SK-N-SH treated with all-trans-retinoic acid at 6 μM for 48 hours (cell line): ENCODE data around the gene WNT3.

Experiments used
- BACH2 ChIP-seq: fragments of 250-450 bp; sonication (Bioruptor Pico); IDR thresholded peaks from 2 replicates; pipeline ENCODE4 v1.9.0; 2021; ENCODE audit warnings: mild to moderate bottlenecking, borderline replicate concordance
- OSR1 ChIP-seq: fragments of 250-450 bp; sonication (Bioruptor Pico); IDR thresholded peaks from 2 replicates; pipeline ENCODE4 v1.8.0; 2022; ENCODE audit warnings: moderate library complexity, mild to moderate bottlenecking, inconsistent platforms
- PATZ1 ChIP-seq: fragments of 250-450 bp; sonication (Bioruptor Pico); IDR thresholded peaks from 2 replicates; pipeline ENCODE4 v1.8.0; 2020; ENCODE audit warnings: mild to moderate bottlenecking, moderate library complexity, borderline replicate concordance
- ZC3H10 ChIP-seq: fragments of 250-450 bp; sonication (Bioruptor Pico); IDR thresholded peaks from 2 replicates; pipeline ENCODE4 v1.5.1; 2021; ENCODE audit warnings: mild to moderate bottlenecking, moderate library complexity
- ZFP3 ChIP-seq: fragments of 250-450 bp; sonication (Bioruptor Pico); IDR thresholded peaks from 2 replicates; pipeline ENCODE4 v1.5.0; 2020; ENCODE audit warnings: mild to moderate bottlenecking, moderate library complexity
- ZNF70 ChIP-seq: fragments of 450-650 bp; formaldehyde crosslinking; IDR thresholded peaks from 2 replicates; pipeline ENCODE4 v1.5.0; 2020; ENCODE audit warnings: mild to moderate bottlenecking, moderate library complexity
- TF ChIP-seq, protein P1 (sequence below): fragments of 250-450 bp; sonication (Bioruptor Pico); IDR thresholded peaks from 2 replicates; pipeline ENCODE4 v1.8.0; 2021; ENCODE audit warnings: low read depth, mild to moderate bottlenecking, moderate library complexity, borderline replicate concordance

GRCh38 chr17:46837521-46837920 is 19.0 kb upstream of the WNT3 start:
- TF ChIP-seq ZNF70: no peak
- no peak for TF ChIP-seq ZFP3 (CRISPR knock-in tag)
- no peak for TF ChIP-seq OSR1 (CRISPR knock-in tag)
- TF ChIP-seq ZC3H10 (CRISPR knock-in tag): no peak
- TF ChIP-seq, protein P1, sequence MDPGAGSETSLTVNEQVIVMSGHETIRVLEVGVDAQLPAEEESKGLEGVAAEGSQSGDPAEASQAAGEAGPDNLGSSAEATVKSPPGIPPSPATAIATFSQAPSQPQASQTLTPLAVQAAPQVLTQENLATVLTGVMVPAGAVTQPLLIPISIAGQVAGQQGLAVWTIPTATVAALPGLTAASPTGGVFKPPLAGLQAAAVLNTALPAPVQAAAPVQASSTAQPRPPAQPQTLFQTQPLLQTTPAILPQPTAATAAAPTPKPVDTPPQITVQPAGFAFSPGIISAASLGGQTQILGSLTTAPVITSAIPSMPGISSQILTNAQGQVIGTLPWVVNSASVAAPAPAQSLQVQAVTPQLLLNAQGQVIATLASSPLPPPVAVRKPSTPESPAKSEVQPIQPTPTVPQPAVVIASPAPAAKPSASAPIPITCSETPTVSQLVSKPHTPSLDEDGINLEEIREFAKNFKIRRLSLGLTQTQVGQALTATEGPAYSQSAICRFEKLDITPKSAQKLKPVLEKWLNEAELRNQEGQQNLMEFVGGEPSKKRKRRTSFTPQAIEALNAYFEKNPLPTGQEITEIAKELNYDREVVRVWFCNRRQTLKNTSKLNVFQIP (CRISPR knock-in tag): no peak
- TF ChIP-seq BACH2: no peak
- TF ChIP-seq PATZ1: no peak
